Ishikawa (cell line): ENCODE measurements around the gene ARHGAP45.

Source experiments
- CEBPB ChIP-seq: IDR thresholded peaks from 2 replicates; pipeline ENCODE4 v1.6.1; 2012
- CREB1 ChIP-seq: IDR thresholded peaks from 2 replicates; pipeline ENCODE4 v1.6.1; 2012; ENCODE audit warnings: low read depth
- EGR1 ChIP-seq: IDR thresholded peaks from 2 replicates; pipeline ENCODE4 v1.6.1; 2012
- EP300 ChIP-seq: IDR thresholded peaks from 2 replicates; pipeline ENCODE4 v1.6.1; 2012; ENCODE audit warnings: borderline replicate concordance
- FOXM1 ChIP-seq: IDR thresholded peaks from 2 replicates; pipeline ENCODE4 v1.6.1; 2012; ENCODE audit warnings: low read depth, borderline replicate concordance
- NFIC ChIP-seq: IDR thresholded peaks from 2 replicates; pipeline ENCODE4 v1.6.1; 2012
- RAD21 ChIP-seq: IDR thresholded peaks from 2 replicates; pipeline ENCODE4 v1.6.1; 2012; ENCODE audit warnings: low read depth
- REST ChIP-seq: IDR thresholded peaks from 2 replicates; pipeline ENCODE4 v1.6.1; 2012; ENCODE audit warnings: low read depth, mild to moderate bottlenecking
- TAF1 ChIP-seq: IDR thresholded peaks from 2 replicates; pipeline ENCODE4 v1.6.1; 2012; ENCODE audit warnings: low read depth, mild to moderate bottlenecking
- TEAD4 ChIP-seq: IDR thresholded peaks from 2 replicates; pipeline ENCODE4 v1.6.1; 2012
- YY1 ChIP-seq: IDR thresholded peaks from 2 replicates; pipeline ENCODE4 v1.6.1; 2012; ENCODE audit warnings: low read depth
- ZBTB7A ChIP-seq: IDR thresholded peaks from 2 replicates; pipeline ENCODE4 v1.6.1; 2012; ENCODE audit warnings: low read depth

DNA sequence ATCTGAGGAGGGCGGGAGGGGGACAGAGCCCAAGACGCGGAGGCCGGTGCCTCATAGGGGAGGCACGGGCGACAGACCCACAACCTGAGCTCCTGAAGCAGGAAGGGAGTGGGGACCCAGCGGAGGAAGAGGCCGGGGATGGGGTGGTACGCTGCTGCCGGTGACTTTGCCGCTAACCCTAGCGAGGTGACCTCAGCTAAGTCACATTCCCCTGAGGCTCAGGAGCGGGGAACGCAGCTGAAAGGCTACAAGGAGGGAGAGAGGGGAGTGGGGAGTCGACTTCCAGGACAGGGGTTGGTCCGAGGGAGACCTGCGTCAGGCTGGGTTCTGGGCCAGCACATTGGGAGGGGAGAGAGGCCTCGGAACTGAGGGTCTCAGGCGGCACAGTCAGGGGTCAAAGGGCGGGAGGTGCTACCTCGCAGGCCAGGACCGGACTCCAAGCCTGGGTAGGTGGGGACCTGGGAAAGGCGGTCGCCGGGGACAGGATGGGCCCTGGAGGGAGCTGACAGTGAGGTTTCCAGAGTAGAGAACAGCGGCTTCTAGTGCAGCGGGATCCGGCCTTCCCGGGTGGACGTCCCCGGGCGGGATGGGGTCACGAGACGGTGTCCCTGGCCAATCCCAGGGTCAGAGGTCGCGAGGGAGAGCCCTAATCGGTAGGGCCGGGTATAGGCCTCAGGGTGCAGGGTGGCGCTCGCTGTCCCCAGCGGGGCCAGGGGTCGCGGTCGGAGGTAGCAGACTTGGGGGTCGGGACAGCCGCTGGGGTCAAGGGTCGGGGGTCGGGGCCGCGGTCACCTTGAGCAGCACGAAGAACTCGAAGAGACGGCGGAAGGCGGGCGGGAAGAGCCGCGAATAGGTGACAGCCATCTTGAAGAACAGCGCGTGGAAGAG is 46.7 kb upstream of the ARHGAP45 start:
- TF ChIP-seq CEBPB (no peak), REST (no peak), ZBTB7A (no peak), EGR1 (no peak), EP300 (no peak), NFIC (no peak), YY1 (no peak), TAF1 (no peak), RAD21 (no peak), CREB1 (no peak), TEAD4 (no peak), FOXM1 (no peak)
